PC-9 (cell line): Measurements from ENCODE around the gene TBC1D26.
"Not testable (repeated sequence)": the region's sequence is repeated elsewhere in the genome, so short reads cannot be mapped to it uniquely, and the experiment has no call there.

Source experiments
- EZH2 ChIP-seq: fragments of 200-600 bp; sonication (generic); IDR thresholded peaks from 2 replicates; pipeline ENCODE4 v1.8.0; 2017; ENCODE audit warnings: antibody characterized with exemption, low read depth
- TF ChIP-seq, protein P1 (sequence below): fragments of 200-600 bp; sonication (generic); conservative IDR thresholded peaks from 2 replicates; pipeline ENCODE4 v1.6.1; 2017; ENCODE audit warnings: mixed run types, antibody characterized with exemption, mild to moderate bottlenecking, moderate library complexity

DNA sequence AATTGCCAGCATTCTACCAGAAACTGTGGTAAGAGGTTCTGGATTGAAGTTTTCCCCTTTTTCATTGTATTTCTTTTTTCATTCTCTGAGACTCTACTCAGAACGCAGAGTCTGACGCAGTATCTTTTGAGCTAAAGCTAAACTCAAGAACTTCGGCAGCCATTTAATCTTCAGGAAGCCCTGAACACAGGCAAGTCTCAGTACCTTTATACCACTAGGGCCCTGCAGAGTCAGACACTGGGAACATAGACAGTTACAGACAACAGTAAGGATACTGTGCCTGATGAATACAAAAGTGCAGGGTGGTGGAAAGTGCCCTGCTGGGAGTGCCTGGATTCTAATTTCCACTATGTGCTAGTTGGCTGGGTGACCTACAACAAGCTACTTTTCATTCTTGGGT lies 48.9 kb upstream of the TBC1D26 start:
- TF ChIP-seq EZH2: not testable (repeated sequence)
- TF ChIP-seq, protein P1, sequence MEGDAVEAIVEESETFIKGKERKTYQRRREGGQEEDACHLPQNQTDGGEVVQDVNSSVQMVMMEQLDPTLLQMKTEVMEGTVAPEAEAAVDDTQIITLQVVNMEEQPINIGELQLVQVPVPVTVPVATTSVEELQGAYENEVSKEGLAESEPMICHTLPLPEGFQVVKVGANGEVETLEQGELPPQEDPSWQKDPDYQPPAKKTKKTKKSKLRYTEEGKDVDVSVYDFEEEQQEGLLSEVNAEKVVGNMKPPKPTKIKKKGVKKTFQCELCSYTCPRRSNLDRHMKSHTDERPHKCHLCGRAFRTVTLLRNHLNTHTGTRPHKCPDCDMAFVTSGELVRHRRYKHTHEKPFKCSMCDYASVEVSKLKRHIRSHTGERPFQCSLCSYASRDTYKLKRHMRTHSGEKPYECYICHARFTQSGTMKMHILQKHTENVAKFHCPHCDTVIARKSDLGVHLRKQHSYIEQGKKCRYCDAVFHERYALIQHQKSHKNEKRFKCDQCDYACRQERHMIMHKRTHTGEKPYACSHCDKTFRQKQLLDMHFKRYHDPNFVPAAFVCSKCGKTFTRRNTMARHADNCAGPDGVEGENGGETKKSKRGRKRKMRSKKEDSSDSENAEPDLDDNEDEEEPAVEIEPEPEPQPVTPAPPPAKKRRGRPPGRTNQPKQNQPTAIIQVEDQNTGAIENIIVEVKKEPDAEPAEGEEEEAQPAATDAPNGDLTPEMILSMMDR: not testable (repeated sequence)
